Anterior cingulate cortex (tissue), 58 donors: ENCODE data around the gene CLDN7.

Experiments used
- DNase-seq, 58 donors: peaks; one replicate each; lab custom pipeline; 2025; lab: John Stamatoyannopoulos, UW

Gene CLDN7

GRCh38 chr17:7289256-7290032, 27.2 kb upstream of the CLDN7 start:
- DNase-seq, result no peak

- DNase-seq, result no peak
These were observed 23.4 kb upstream of the CLDN7 start for GRCh38 chr17:7285679-7286078.

GRCh38 chr17:7284911-7285310, 22.6 kb upstream of the CLDN7 start:
- DNase-seq, result no peak

- DNase-seq, result no peak
These were observed 21.4 kb upstream of the CLDN7 start for GRCh38 chr17:7283471-7284216.

- DNase-seq, result no peak
These were observed 20.6 kb upstream of the CLDN7 start for GRCh38 chr17:7282752-7283321.

GRCh38 chr17:7281953-7282751, 19.9 kb upstream of the CLDN7 start:
- peak in 1 of 58 donors; percentile 36 for DNase-seq

GRCh38 chr17:7281074-7281952, 19.0 kb upstream of the CLDN7 start, which contains the start of gene SLC2A4:
Gene SLC2A4 (plus strand): TSS chr17:7281718. CDS start chr17:7281935, 217 bp downstream.
- peak in 52 of 58 donors; percentile 1 to 79 (median 62) for DNase-seq

GRCh38 chr17:7280519-7281073, 18.3 kb upstream of the CLDN7 start:
- DNase-seq, result peak in 54 of 58 donors; percentile 17 to 83 (median 64)

- DNase-seq, result no peak
These were observed 17.2 kb upstream of the CLDN7 start for GRCh38 chr17:7279448-7279847.

- no peak for DNase-seq
These were observed 4.5 kb upstream of the CLDN7 start for GRCh38 chr17:7266784-7267183.

GRCh38 chr17:7263801-7264078, 1.5 kb upstream of the CLDN7 start:
- DNase-seq, result no peak

GRCh38 chr17:7262935-7263800, 890 bp upstream of the CLDN7 start:
- no peak for DNase-seq

- DNase-seq, result no peak
These were observed 693 bp downstream of the CLDN7 start for GRCh38 chr17:7261379-7262191.

- DNase-seq, result no peak
These were observed 1.5 kb downstream of the CLDN7 start for GRCh38 chr17:7260651-7261378.

GRCh38 chr17:7260151-7260550, 2.1 kb downstream of the CLDN7 start:
- DNase-seq, result no peak

- no peak for DNase-seq
These were observed 2.8 kb downstream of the CLDN7 start for GRCh38 chr17:7259555-7259889.
